ENCODE data around the gene CCDC6.
"Not testable (repeated sequence)": the region's sequence is repeated elsewhere in the genome, so short reads cannot be mapped to it uniquely, and the experiment has no call there.

Gene CCDC6

GRCh38 chr10:59905066-59905730, 1.2 kb downstream of the CCDC6 start:
- no peak for DNase-seq

- DNase-seq: no peak
These were observed 1.8 kb downstream of the CCDC6 start for GRCh38 chr10:59904426-59905065.

GRCh38 chr10:59903871-59904270, 2.5 kb downstream of the CCDC6 start:
- no peak for DNase-seq

GRCh38 chr10:59902016-59902415, 4.3 kb downstream of the CCDC6 start:
- DNase-seq: no peak

- no peak for DNase-seq
These were observed 4.9 kb downstream of the CCDC6 start for GRCh38 chr10:59901470-59901869.

- DNase-seq: no peak
These were observed 6.2 kb downstream of the CCDC6 start for GRCh38 chr10:59900048-59900727.

GRCh38 chr10:59898125-59898835, 8.1 kb downstream of the CCDC6 start:
- no peak for DNase-seq

GRCh38 chr10:59896191-59896590, 10.2 kb downstream of the CCDC6 start:
- DNase-seq: no peak

GRCh38 chr10:59895629-59896116, 10.7 kb downstream of the CCDC6 start:
- DNase-seq: no peak

GRCh38 chr10:59894114-59894513, 12.2 kb downstream of the CCDC6 start:
- DNase-seq: no peak

GRCh38 chr10:59892697-59893096, 13.7 kb downstream of the CCDC6 start:
- DNase-seq: no peak

- DNase-seq: no peak
These were observed 14.4 kb downstream of the CCDC6 start for GRCh38 chr10:59891936-59892335.

- DNase-seq: no peak
These were observed 15.0 kb downstream of the CCDC6 start for GRCh38 chr10:59891349-59891748.

- DNase-seq: no peak
These were observed 17.4 kb downstream of the CCDC6 start for GRCh38 chr10:59888781-59889435.

- no peak for DNase-seq
These were observed 18.2 kb downstream of the CCDC6 start for GRCh38 chr10:59887972-59888640.

GRCh38 chr10:59887006-59887405, 19.4 kb downstream of the CCDC6 start:
- no peak for DNase-seq

GRCh38 chr10:59885430-59886134, 20.8 kb downstream of the CCDC6 start:
- DNase-seq: no peak

GRCh38 chr10:59884893-59885292, 21.5 kb downstream of the CCDC6 start:
- not testable (repeated sequence) for DNase-seq

- DNase-seq: no peak
These were observed 24.7 kb downstream of the CCDC6 start for GRCh38 chr10:59881640-59882039.

- peak; percentile 4 for DNase-seq
These were observed 25.3 kb downstream of the CCDC6 start for GRCh38 chr10:59880971-59881510.

GRCh38 chr10:59880019-59880717, 26.2 kb downstream of the CCDC6 start:
- DNase-seq: no peak

All from activated effector memory CD4-positive, alpha-beta T cell treated with Interleukin-2 at 50 U/mL for 16 hours (primary cell).